Measurements from ENCODE around the gene LMBR1.
"Not testable (repeated sequence)": the region's sequence is repeated elsewhere in the genome, so short reads cannot be mapped to it uniquely, and the experiment has no call there.

LMBR1 gene

GRCh38 chr7:156651474-156651873, 241.5 kb downstream of the LMBR1 start:
- no peak for DNase-seq

GRCh38 chr7:156650042-156650441, 242.9 kb downstream of the LMBR1 start:
- no peak for DNase-seq

DNA sequence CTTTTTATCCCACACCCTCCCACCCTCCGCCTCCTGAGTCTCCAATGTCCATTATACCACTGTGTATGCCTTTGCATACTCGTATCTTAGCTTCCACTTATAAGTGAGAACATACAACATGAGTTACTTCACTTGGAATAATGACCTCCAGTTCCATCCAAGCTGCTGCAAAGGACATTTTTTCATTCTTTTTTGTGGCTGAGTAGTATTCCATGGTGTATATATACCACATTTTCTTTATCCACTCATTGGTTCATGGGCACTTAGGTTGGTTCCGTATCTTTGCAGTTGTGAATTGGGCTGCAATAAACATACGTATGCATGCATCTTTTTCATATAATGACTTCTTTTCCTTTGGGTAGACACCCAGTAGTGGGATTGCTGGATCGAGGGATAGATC, 245.7 kb downstream of the LMBR1 start:
- DNase-seq, result not testable (repeated sequence)

- no peak for DNase-seq
These were observed 250.5 kb downstream of the LMBR1 start for GRCh38 chr7:156642306-156643045.

GRCh38 chr7:156640949-156641485, 252.0 kb downstream of the LMBR1 start:
- DNase-seq, result peak; percentile 30 to 52

GRCh38 chr7:156640257-156640948, 252.6 kb downstream of the LMBR1 start, which contains the start of gene RNF32:
RNF32 (plus strand) TSS chr7:156640774; CDS start chr7:156643878, 3,104 bp downstream.
- DNase-seq, result peak; percentile 97 to 98

GRCh38 chr7:156639426-156640256, 253.3 kb downstream of the LMBR1 start:
- DNase-seq, result no peak

DNA sequence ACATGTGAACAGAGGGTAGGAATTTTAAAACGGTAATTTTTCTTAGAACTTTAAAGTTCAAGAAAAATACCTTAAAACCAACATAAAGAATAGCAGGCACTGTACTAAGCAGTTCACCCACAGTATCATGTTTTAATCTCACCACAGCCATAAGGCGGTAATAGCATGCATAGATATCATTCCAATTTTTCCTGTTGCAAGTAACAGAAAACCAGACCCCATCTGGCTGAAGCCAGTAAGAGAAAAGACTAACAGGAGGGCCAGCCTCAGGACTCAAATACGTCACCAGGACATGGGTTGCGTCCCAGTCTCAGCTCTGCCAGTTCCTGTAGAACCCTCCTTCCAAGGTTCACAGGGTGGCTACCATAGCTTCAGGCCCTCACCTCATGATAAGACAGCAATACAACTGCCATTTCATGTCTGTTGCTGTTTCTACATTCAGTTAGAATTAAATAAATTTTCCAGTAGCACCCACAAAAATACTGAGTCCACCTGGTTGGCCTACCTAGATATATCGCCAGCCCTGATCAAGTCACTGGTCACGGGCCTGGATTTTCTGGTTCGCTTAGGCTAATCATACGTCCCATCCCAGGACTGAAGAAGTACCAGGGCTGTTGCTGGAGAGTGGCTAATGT, 254.4 kb downstream of the LMBR1 start:
- no peak for DNase-seq

DNA sequence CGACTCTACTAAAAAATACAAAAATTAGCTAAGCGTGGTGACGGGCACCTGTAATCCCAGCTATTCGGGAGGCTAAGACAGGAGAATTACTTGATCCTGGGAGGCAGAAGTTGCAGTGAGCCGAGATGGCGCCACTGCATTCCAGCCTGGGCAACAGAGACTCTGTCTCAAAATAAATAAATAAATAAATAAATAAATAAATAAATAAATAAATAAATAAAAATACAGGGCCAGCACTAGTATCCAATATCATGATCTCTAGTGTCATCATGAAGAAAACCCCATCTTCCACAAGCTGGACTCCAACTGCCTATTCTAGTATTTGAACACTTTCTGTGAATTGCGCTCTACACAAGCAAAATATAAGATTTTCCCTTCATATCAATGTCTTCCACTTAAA, 255.9 kb downstream of the LMBR1 start:
- DNase-seq, result not testable (repeated sequence)

- DNase-seq, result peak in 1 of 2 experiments; percentile 13
These were observed 257.2 kb downstream of the LMBR1 start for GRCh38 chr7:156635529-156636385.

DNA sequence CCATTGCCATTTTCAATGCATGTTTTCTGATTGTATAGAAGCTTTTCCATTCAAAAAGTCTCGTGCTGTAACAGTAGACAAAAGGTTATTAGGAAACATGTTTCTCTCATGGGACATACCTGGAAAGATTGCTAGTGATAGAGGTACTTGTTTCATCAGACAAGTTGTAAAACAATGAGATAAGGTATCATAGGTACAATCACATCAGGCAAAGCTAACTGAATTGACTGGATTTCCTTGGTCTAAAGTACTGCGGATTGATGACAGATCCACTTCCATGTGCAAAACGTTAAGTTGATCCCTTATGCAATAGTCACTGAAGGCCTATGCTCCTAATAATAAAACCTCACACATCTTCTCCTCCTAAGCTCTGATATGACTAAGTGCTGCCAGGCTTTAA, 258.9 kb downstream of the LMBR1 start:
- DNase-seq, result no peak

GRCh38 chr7:156629873-156630272, 263.1 kb downstream of the LMBR1 start:
- DNase-seq, result no peak

- DNase-seq, result no peak
These were observed 264.4 kb downstream of the LMBR1 start for GRCh38 chr7:156628562-156628961.
